NCI-H345 treated with DMSO at 0.1 percent for 48 hours (cell line): ENCODE measurements around the gene CHP1.
"Not testable (repeated sequence)": the region's sequence is repeated elsewhere in the genome, so short reads cannot be mapped to it uniquely, and the experiment has no call there.

Experiments
- DNase-seq: peaks from one replicate; lab custom pipeline; 2025; ENCODE audit not compliant: unreplicated experiment; lab: John Stamatoyannopoulos, UW

Gene CHP1

GRCh38 chr15:41230650-41231421 is at the start of gene CHP1, which contains the start of gene EXD1:
Gene CHP1 (plus strand): TSS chr15:41231268. CDS start chr15:41231383, 115 bp downstream.
Gene EXD1 (minus strand): TSS chr15:41230757. CDS start chr15:41226575, 4,182 bp downstream.
- DNase-seq, result peak; percentile 73

GRCh38 chr15:41182266-41182665 is 48.8 kb upstream of the CHP1 start:
- DNase-seq, result no peak

- no peak for DNase-seq
Observed at GRCh38 chr15:41183581-41183980, 47.5 kb upstream of the CHP1 start.

GRCh38 chr15:41194444-41194843 is 36.6 kb upstream of the CHP1 start:
- DNase-seq, result no peak

GRCh38 chr15:41199470-41199869 is 31.6 kb upstream of the CHP1 start:
- no peak for DNase-seq

- no peak for DNase-seq
Observed at GRCh38 chr15:41203395-41203794, 27.7 kb upstream of the CHP1 start.

GRCh38 chr15:41205315-41205714 is 25.8 kb upstream of the CHP1 start:
- no peak for DNase-seq

- no peak for DNase-seq
Observed at GRCh38 chr15:41207687-41208448, 23.2 kb upstream of the CHP1 start.

GRCh38 chr15:41215708-41216107 is 15.4 kb upstream of the CHP1 start:
- no peak for DNase-seq

GRCh38 chr15:41218851-41219250 is 12.2 kb upstream of the CHP1 start:
- DNase-seq, result no peak

GRCh38 chr15:41219381-41219780 is 11.7 kb upstream of the CHP1 start:
- DNase-seq, result no peak

- no peak for DNase-seq
Observed at GRCh38 chr15:41230345-41230649, 771 bp upstream of the CHP1 start.

GRCh38 chr15:41231422-41232226 is 556 bp downstream of the CHP1 start:
- no peak for DNase-seq

GRCh38 chr15:41233367-41233771 is 2.3 kb downstream of the CHP1 start:
- no peak for DNase-seq

GRCh38 chr15:41235228-41235627 is 4.2 kb downstream of the CHP1 start:
- DNase-seq, result not testable (repeated sequence)

- DNase-seq, result no peak
Observed at GRCh38 chr15:41235929-41236328, 4.9 kb downstream of the CHP1 start.

GRCh38 chr15:41238100-41238499 is 7.0 kb downstream of the CHP1 start:
- no peak for DNase-seq

GRCh38 chr15:41241221-41241964 is 10.3 kb downstream of the CHP1 start:
- peak; percentile 75 for DNase-seq

- not testable (repeated sequence) for DNase-seq
Observed at GRCh38 chr15:41250745-41251144, 19.7 kb downstream of the CHP1 start.

- no peak for DNase-seq
Observed at GRCh38 chr15:41251411-41251810, 20.3 kb downstream of the CHP1 start.

GRCh38 chr15:41254560-41254959 is 23.5 kb downstream of the CHP1 start:
- no peak for DNase-seq
